IPS-18c (cell line): Measurements from ENCODE around the gene ACAD8.
"Not testable (repeated sequence)": the region's sequence is repeated elsewhere in the genome, so short reads cannot be mapped to it uniquely, and the experiment has no call there.

Source experiments
- H3K4me3 ChIP-seq: 2 replicates; pipeline ENCODE4 v1.7.0; 2013; ENCODE audit warnings: low read depth, mild to moderate bottlenecking, low read length, moderate library complexity; ENCODE audit not compliant: insufficient read depth
- H3K9me3 ChIP-seq: one replicate; pipeline ENCODE4 v1.6.1; 2013; ENCODE audit warnings: mild to moderate bottlenecking, low read length, moderate library complexity; ENCODE audit not compliant: control insufficient read depth, insufficient read depth

Gene ACAD8

DNA sequence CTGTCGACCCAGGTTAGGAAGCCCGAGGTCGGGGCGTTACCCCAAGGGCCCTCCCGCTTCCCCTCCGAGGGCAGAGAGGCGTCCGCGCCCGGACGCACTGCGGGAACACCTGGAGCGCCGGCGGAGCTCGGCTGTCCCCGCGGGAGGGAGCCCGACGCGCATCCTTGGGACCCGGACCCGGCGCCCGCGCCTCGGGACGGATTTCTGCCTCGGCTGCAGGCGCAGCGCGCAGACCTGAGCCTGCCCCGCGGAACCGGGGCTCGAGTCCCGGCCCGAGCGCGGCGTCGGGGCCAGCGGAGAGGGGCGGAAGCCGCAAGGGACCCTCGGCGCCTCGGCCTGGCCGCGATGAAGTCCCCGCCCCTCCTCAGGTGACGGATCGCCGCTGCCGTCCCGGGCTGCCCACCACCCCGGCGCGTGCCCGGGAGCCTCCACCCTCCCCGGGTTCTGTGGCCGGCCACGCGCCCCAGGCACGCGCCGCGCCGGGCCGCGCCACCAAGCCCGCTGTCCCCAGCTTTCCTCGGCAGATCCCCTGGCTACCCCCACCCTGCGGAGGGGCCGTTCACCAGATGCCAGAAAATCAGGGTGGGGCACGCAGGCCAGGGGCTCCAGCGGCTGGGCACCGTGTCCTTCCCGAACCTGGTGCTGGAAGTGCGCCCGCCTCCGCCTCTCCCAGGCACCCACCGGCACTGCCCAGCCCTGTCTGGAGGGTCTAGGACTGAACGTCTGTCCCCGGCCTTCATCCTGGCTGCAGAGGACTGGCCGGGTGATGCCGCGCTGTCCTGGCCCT is 23.2 kb downstream of the ACAD8 start:
- H3K4me3 ChIP-seq: peak overlapping the region; percentile 78
- H3K9me3 ChIP-seq: no peaks in the 10 kb centered on the region

DNA sequence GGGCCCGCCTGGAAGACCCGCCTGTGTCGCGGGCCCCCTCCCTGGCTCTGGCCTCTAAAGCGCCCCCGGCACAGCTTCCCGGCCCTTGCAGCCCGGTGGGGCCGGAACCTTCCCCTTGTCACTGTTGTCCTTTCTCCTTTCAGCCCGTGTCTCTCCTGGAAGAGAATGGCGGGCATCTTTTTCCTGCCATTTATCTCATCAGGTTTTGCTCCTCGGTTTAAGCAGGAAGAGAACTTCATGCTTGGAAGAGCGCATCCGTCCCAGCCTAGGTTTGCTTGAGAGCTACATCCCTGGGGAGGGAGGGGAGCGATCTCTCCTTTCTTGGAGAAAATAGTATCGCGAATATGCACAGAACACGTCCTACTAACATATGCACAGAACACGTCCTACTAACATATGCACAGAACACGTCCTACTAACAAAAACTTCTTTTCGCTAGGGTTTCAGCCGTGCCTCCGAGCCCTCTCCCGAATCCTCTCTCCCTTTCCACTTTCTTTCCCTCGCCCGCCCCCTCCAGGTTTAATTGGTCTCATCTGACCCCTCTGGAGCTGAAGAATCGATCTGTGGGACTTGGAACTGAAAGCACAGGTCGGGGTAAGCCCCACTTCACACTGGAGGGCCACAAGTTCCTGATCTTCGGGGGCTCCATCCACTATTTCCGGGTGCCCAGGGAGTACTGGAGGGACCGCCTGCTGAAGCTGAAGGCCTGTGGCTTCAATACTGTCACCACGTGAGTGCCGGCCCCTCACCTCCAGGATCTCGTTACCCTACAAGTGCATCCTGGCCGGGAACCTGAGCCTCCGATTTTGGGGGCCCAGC is 24.0 kb downstream of the ACAD8 start:
- Histone ChIP-seq H3K4me3 (peak overlapping the region; percentile 78), H3K9me3 (no peaks in the 10 kb centered on the region)

- Histone ChIP-seq H3K4me3 (no peak overlapping the region), H3K9me3 (no peaks in the 10 kb centered on the region)
Measured at GRCh38 chr11:134278356-134278755, 25.0 kb downstream of the ACAD8 start.

GRCh38 chr11:134281635-134282034 is 28.3 kb downstream of the ACAD8 start:
- not testable (repeated sequence) for H3K4me3 ChIP-seq, H3K9me3 ChIP-seq

DNA sequence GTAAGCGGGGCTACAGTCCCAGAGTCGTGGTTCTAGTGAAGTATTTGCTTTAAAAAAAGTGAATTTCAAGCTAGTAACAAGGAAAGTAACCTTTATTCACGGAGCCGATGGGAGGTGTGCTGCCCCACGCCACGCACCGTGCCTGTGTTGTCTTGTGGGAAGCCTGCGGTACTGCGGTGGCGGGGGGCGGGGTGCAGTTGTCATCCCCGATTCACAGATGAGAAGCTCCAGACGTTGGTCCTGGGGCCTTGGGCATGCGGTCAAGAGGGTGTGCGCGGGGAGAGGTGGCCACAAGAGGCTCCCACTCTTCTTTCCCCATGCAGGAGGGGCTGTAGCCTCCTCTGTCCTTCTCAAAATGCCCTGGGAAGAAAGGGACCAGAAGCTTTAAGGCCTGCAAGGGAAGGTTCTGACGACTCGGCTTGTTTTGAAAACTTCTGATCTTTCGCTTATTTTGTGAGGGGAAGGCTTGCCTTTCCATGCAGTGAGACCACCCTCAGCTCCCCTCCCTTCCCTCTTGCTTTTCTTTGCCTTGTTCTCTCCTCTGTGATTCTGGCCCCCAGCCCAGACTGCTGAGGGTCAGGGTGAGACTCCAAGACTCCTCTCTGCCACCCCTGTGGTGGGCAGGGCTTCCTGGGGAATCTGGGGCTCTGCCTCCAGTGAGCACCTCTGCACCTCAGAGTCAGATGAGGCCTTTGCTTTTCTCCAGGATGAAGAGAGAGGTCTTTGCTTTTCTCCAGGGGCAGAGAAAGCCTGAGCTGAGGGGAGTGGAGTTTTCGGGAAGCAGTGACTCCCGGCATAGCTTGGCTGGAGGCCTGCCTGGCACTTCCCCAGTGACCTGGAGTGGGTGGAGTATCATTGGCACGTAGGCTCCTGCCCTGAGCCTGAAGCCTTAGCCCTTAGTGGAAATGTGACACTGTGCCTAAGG is 29.0 kb downstream of the ACAD8 start:
- H3K4me3 ChIP-seq: no peak overlapping the region

GRCh38 chr11:134283461-134284230 is 30.3 kb downstream of the ACAD8 start:
- Histone ChIP-seq H3K4me3 (no peak overlapping the region), H3K9me3 (no peaks in the 10 kb centered on the region)

More for the DNA sequence above, 29.0 kb downstream of the ACAD8 start:
- H3K9me3 ChIP-seq: no peaks in the 10 kb centered on the region

GRCh38 chr11:134284349-134284748 is 31.0 kb downstream of the ACAD8 start:
- H3K4me3 ChIP-seq, H3K9me3 ChIP-seq: not testable (repeated sequence)

DNA sequence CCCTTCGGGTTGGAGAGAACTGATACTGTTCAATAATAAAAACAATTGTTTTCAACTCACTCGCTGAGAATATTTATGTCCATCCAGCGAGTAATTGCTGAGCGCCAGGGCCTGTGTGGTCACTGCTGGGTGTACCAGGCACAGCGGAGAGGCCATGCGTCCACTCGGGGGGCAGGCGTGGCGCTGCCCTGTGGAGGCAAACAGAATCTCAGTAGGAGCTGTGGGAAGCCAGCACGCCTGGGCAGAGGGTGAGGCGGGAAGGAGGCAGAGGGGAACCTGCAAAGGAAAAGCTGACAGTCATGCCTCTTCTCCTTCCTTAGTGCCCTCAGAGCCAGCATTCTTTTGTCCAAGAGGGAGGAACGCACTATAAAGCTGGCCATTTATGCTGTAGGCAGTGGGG is 34.2 kb downstream of the ACAD8 start:
- no peaks in the 10 kb centered on the region for H3K9me3 ChIP-seq

GRCh38 chr11:134288486-134288885 is 35.1 kb downstream of the ACAD8 start:
- Histone ChIP-seq H3K4me3 (no peak overlapping the region), H3K9me3 (no peaks in the 10 kb centered on the region)

More for the DNA sequence above, 34.2 kb downstream of the ACAD8 start:
- no peak overlapping the region for H3K4me3 ChIP-seq

- no peak overlapping the region for H3K4me3 ChIP-seq
- H3K9me3 ChIP-seq: no peaks in the 10 kb centered on the region
Measured at GRCh38 chr11:134289167-134289566, 35.8 kb downstream of the ACAD8 start.

- Histone ChIP-seq H3K4me3 (no peak overlapping the region), H3K9me3 (no peaks in the 10 kb centered on the region)
Measured at GRCh38 chr11:134289789-134290188, 36.4 kb downstream of the ACAD8 start.

GRCh38 chr11:134290646-134291045 is 37.3 kb downstream of the ACAD8 start:
- Histone ChIP-seq H3K9me3 (no peaks in the 10 kb centered on the region), H3K4me3 (no peak overlapping the region)

- Histone ChIP-seq H3K4me3 (no peak overlapping the region), H3K9me3 (no peaks in the 10 kb centered on the region)
Measured at GRCh38 chr11:134291196-134291595, 37.8 kb downstream of the ACAD8 start.

GRCh38 chr11:134292661-134293060 is 39.3 kb downstream of the ACAD8 start:
- no peaks in the 10 kb centered on the region for H3K9me3 ChIP-seq

DNA sequence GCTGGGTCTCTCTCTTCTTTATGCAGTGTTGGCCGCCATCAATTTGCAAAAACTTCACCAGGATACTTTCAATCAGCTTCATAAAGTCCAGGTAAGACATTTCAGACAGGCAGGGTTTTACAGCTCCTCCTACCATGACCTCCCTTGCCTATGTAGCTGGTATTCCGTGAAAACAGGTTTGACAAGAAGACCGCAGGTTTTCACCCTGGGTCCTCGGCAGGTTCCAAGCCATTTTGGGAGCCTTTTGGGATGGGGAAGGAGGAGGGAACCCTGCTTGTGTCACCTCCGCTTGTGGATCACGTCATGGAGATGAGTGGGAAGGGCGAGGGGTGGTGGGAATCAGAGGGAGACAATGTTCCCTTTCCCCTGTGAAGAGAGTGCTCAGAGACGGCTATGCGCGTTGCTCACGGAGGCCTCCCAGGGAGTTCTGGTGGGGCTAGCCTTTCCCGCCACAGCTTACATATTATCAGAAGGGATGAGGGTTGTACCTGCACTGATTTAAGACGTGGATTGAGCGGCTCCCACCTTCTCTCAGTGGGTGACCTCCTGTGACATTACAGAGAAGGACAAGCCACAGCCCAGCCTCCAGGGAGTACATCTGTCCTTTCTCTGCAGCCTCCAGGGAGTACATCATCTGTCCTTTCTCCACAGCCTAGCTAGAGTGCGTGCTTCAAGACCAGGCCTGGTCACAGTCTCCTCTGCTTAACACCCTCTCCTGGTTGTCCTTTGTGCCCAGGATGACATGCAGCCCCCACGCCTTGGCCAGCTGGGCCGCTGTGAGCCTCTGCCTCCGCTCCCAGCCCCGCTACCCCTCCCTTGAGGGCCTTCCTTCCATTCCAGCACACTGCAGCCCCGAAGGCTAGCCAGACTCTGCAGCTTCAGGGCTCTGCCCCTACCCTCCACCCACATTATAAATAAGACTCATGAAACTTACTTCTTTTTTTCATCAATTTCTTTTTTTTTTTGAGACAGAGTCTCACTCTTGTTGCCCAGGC is 40.0 kb downstream of the ACAD8 start:
- no peaks in the 10 kb centered on the region for H3K9me3 ChIP-seq
- no peak overlapping the region for H3K4me3 ChIP-seq

More at GRCh38 chr11:134292661-134293060, 39.3 kb downstream of the ACAD8 start:
- H3K4me3 ChIP-seq: no peak overlapping the region

GRCh38 chr11:134294664-134295063 is 41.3 kb downstream of the ACAD8 start:
- no peaks in the 10 kb centered on the region for H3K9me3 ChIP-seq
- no peak overlapping the region for H3K4me3 ChIP-seq
